ENCODE data around the gene TBX4. TPM values are rescaled to one million over a fixed set of nuclear protein-coding genes. Genes with fewer than 3 reads are reported as not detected.

The TBX4 gene
- polyA plus RNA-seq, 1 experiment: 0.11 TPM

DNA sequence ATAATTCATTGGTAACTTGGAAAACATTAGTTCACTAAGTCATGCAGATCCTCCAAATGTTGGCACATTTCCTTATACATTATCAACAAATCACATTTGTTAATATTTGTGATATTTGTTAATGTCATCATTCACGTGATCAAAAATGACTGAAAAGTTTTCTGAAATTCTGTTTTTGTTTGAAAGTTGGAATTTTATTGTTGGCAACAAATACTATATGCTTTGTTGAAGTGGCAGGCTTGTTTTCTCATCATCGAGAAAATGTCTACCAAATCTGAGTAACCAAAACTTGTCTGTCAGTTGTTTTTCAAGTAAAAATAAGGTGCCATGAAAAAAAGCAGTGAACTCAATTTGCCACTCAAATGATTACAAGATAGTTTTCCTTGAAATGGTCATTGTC, 75.9 kb downstream of the TBX4 start:
- ChIA-PET CTCF (no interaction called here), POLR2A (no interaction called here)
- Histone ChIP-seq H3K4me3 (ENCODE audit: low read depth, low read length) (no peak overlapping the region), H3K27ac (ENCODE audit: low read depth, low read length) (no peak overlapping the region), H3K27me3 (ENCODE audit: control insufficient read depth, insufficient read depth, low read length) (peaks cover 17% of the 10 kb centered on the region), H3K9me3 (ENCODE audit: control insufficient read depth, insufficient read depth, low read length) (no peaks in the 10 kb centered on the region)
- no peak for DNase-seq (ENCODE audit: low read depth, low spot score)
- TF ChIP-seq, protein P1, sequence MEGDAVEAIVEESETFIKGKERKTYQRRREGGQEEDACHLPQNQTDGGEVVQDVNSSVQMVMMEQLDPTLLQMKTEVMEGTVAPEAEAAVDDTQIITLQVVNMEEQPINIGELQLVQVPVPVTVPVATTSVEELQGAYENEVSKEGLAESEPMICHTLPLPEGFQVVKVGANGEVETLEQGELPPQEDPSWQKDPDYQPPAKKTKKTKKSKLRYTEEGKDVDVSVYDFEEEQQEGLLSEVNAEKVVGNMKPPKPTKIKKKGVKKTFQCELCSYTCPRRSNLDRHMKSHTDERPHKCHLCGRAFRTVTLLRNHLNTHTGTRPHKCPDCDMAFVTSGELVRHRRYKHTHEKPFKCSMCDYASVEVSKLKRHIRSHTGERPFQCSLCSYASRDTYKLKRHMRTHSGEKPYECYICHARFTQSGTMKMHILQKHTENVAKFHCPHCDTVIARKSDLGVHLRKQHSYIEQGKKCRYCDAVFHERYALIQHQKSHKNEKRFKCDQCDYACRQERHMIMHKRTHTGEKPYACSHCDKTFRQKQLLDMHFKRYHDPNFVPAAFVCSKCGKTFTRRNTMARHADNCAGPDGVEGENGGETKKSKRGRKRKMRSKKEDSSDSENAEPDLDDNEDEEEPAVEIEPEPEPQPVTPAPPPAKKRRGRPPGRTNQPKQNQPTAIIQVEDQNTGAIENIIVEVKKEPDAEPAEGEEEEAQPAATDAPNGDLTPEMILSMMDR (IDR thresholded peaks at IDR 0.05; ENCODE audit: low read depth, low read length): no peak

GRCh38 chr17:61531223-61531622, 79.0 kb downstream of the TBX4 start:
- H3K27me3 ChIP-seq (ENCODE audit: control insufficient read depth, insufficient read depth, low read length): peaks cover 7% of the 10 kb centered on the region
- TF ChIP-seq, protein P1 (IDR thresholded peaks at IDR 0.05; ENCODE audit: low read depth, low read length): no peak
- H3K27ac ChIP-seq (ENCODE audit: low read depth, low read length): no peak overlapping the region
- no peak overlapping the region for H3K4me3 ChIP-seq (ENCODE audit: low read depth, low read length)
- no peak for DNase-seq (ENCODE audit: low read depth, low spot score)
- H3K9me3 ChIP-seq (ENCODE audit: control insufficient read depth, insufficient read depth, low read length): no peaks in the 10 kb centered on the region
- ChIA-PET POLR2A (no interaction called here), CTCF (no interaction called here)

DNA sequence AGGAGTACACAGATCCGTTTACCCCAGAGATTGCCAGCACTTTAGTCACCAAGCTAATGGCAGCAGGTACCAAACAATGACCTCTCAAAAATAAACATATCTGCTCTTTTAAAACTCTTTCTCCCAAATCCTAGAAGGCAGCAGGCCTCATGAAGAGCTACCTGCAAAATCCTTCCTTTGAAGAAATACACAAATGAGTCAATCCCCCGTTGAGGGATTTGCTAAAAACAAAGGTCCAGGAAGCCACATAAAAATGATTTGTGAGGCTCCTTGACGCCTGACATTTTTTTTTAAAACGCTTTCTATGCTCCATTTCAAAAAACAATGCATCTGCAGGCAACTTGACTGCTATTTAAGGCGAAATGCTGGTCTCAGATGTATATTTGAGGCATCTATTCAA, 80.6 kb downstream of the TBX4 start:
- no peak for DNase-seq (ENCODE audit: low read depth, low spot score)
- Histone ChIP-seq H3K9me3 (ENCODE audit: control insufficient read depth, insufficient read depth, low read length) (no peaks in the 10 kb centered on the region), H3K27me3 (ENCODE audit: control insufficient read depth, insufficient read depth, low read length) (no peaks in the 10 kb centered on the region), H3K4me3 (ENCODE audit: low read depth, low read length) (no peak overlapping the region), H3K27ac (ENCODE audit: low read depth, low read length) (no peak overlapping the region)
- CTCF ChIA-PET: no interaction called here
- POLR2A ChIA-PET: no interaction called here
- TF ChIP-seq, protein P1 (IDR thresholded peaks at IDR 0.05; ENCODE audit: low read depth, low read length): no peak

GRCh38 chr17:61533797-61534196, 81.6 kb downstream of the TBX4 start:
- Histone ChIP-seq H3K4me3 (ENCODE audit: low read depth, low read length) (no peak overlapping the region), H3K27ac (ENCODE audit: low read depth, low read length) (no peak overlapping the region), H3K9me3 (ENCODE audit: control insufficient read depth, insufficient read depth, low read length) (no peaks in the 10 kb centered on the region), H3K27me3 (ENCODE audit: control insufficient read depth, insufficient read depth, low read length) (no peaks in the 10 kb centered on the region)
- TF ChIP-seq, protein P1 (IDR thresholded peaks at IDR 0.05; ENCODE audit: low read depth, low read length): no peak
- no peak for DNase-seq (ENCODE audit: low read depth, low spot score)
- ChIA-PET CTCF (no interaction called here), POLR2A (no interaction called here)

- Histone ChIP-seq H3K27me3 (ENCODE audit: control insufficient read depth, insufficient read depth, low read length) (no peaks in the 10 kb centered on the region), H3K27ac (ENCODE audit: low read depth, low read length) (no peak overlapping the region), H3K9me3 (ENCODE audit: control insufficient read depth, insufficient read depth, low read length) (no peaks in the 10 kb centered on the region; the same call in 1 of the 2 replicates), H3K4me3 (ENCODE audit: low read depth, low read length) (no peak overlapping the region)
- DNase-seq (ENCODE audit: low read depth, low spot score): no peak
- POLR2A ChIA-PET: no interaction called here
- CTCF ChIA-PET: no interaction called here
- TF ChIP-seq, protein P1 (IDR thresholded peaks at IDR 0.05; ENCODE audit: low read depth, low read length): no peak
Measured at GRCh38 chr17:61534414-61534813, 82.2 kb downstream of the TBX4 start.

Other genes with a start within 250 kb of the TBX4 start
- gene TBX2, start 52.6 kb upstream of the TBX4 start, polyA plus RNA-seq (2011; rRNA removed): 18.3 and 22.0 TPM in 2 replicates
- 0.25 and 0.56 TPM in 2 replicates for gene NACA2, start 138.8 kb downstream of the TBX4 start, polyA plus RNA-seq (2011; rRNA removed)